GM12865 (cell line): ENCODE data around the gene EFCAB8.

Source experiments
- DNase-seq: peaks from one replicate; pipeline ENCODE4 v3.0.0; 2010; ENCODE audit warnings: low read depth
- H3K4me3 ChIP-seq: 2 replicates; pipeline ENCODE4 v1.5.1; 2011; ENCODE audit warnings: mild to moderate bottlenecking, low read depth, low read length, control low read depth
- CTCF ChIP-seq: IDR thresholded peaks from 2 replicates; pipeline ENCODE4 v1.5.1; 2011; ENCODE audit warnings: low read length, control low read depth, low read depth, inconsistent platforms; ENCODE audit not compliant: insufficient read depth; ENCODE audit errors: missing control alignments

The EFCAB8 gene, protein sequence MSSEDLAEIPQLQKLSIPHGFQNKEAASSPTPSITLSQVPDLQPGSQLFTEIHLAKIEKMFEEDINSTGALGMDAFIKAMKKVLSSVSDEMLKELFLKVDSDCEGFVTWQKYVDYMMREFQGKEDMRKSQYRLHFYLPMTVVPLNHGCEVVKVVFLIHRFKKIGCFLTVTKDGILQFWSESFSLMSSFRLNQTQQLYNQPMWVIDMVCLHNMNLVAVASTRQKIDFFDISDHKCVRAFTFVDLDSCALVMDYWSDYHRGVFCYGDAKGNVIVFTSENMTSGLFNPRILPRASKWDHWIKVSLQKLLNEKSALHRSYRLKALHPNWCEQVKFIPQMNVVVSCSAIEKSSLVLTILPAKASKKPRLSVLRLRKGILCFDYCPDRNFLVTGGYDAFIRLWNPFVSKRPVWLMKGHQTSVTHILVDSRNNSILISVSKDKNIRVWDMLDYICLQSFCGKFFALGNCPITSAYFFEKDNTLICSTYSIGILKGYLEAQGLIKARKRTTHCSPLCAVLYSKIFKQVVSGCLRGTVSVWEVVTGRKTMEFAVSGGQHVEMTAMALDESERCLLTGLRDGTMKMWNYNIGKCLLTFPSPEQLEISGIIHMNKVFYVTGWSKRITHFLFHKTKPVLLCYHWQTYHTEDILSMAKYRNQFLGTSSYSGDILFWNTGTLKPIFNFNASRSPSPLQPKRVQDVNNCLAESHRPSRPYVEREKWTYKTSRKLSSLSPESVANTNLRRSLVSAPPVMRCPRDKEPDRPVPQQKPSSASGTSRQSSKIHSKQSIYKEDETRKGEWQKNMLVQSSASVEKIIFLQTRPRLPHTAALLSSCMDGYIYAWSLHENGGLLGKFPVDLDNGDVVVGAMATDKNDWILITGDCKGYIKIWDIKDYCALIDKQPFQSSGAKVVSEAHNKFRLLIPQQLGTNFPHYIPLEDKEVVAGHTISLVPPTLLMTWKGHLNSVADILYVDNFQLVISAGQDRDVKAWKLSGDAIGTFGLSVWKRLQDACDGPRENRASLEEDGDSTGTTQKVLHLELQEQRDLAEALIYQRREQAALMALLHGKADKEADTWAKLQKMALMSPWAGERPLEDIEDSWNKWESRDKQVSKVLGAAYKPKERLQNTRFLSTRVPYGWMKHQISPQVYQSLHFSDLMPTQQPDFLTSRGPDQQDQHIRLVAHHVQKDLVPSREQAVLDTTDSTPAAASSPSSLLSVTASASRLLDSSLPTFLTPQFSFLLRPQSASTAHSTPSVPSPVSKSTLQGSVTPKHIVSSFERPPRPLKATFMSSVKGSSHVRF

GRCh38 chr20:32858701-32859372, at the start of gene EFCAB8:
EFCAB8 (plus strand) TSS chr20:32858923; CDS start chr20:32863793, 4,870 bp downstream.
- DNase-seq, result no peak
- no peak within 1 kb of the TSS for H3K4me3 ChIP-seq

DNA sequence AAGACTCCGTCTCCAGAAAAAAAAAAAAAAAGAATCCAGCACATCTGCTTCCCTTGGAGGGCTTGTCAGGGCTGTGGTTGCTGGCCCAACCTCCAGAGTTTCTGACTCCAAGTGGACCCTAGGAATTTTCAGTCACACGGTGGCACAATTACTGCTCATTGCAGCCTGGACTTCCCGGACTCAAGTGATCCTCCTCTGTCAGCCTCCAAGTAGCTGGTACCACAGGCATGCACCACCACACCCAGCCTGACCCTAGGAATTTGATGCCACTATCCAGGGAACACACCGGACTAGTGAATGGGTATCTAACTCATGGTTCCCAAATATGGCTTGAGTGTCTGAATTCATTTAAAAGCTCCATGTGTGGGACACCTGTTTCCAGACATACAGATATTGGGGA, 48.8 kb upstream of the EFCAB8 start:
- no peak for DNase-seq
- no peak for TF ChIP-seq CTCF
- H3K4me3 ChIP-seq, result no peak overlapping the region

More at GRCh38 chr20:32858701-32859372, at the start of gene EFCAB8:
- TF ChIP-seq CTCF, result no peak

GRCh38 chr20:32810941-32811340, 47.8 kb upstream of the EFCAB8 start:
- no peak for TF ChIP-seq CTCF
- H3K4me3 ChIP-seq, result no peak overlapping the region
- no peak for DNase-seq

DNA sequence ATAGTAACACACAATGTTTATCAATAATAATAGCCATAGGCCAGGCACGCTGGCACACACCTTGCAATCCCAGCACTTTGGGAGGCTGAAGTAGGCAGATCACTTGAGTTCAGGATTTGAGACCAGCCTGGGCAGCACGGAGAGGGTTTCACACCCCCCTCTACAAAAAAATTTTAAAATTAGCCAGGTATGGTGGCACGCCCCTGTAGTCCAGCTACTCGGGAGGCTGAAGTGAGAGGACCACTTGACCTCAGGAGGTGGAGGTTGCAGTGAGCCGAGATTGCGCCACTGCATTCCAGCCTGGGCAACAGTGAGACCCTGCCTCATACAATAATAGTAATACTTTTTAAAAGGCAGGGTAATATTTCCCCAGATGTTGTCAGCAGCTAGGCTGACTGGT, 46.8 kb upstream of the EFCAB8 start:
- H3K4me3 ChIP-seq, result no peak overlapping the region
- no peak for DNase-seq
- TF ChIP-seq CTCF, result no peak

- peak; percentile 84 for DNase-seq
- peak overlapping the region; percentile 98 for H3K4me3 ChIP-seq
- no peak for TF ChIP-seq CTCF
These were observed 38.6 kb upstream of the EFCAB8 start for GRCh38 chr20:32819992-32820697.
